Neural cell (in vitro differentiated cells): ENCODE results near the gene TRPM4.

Source experiments
- CTCF ChIP-seq: fragments of 450-650 bp; IDR thresholded peaks from 2 replicates; pipeline ENCODE4 v1.5.1; 2014; ENCODE audit warnings: antibody characterized with exemption, mild to moderate bottlenecking, moderate library complexity; ENCODE audit not compliant: poor library complexity, severe bottlenecking
- EP300 ChIP-seq: fragments of 450-650 bp; conservative IDR thresholded peaks from 2 replicates; pipeline ENCODE4 v1.6.1; 2014; ENCODE audit warnings: antibody characterized with exemption, mild to moderate bottlenecking, moderate library complexity; ENCODE audit not compliant: poor library complexity, severe bottlenecking
- MXI1 ChIP-seq: fragments of 450-650 bp; conservative IDR thresholded peaks from 2 replicates; pipeline ENCODE4 v1.6.1; 2014; ENCODE audit warnings: antibody characterized with exemption, mild to moderate bottlenecking; ENCODE audit not compliant: poor library complexity, severe bottlenecking
- POLR2AphosphoS5 ChIP-seq: IDR thresholded peaks from 2 replicates; pipeline ENCODE4 v1.6.1; 2012

- no peak for TF ChIP-seq CTCF
- TF ChIP-seq EP300: no peak
- no peak for TF ChIP-seq MXI1
- no peak for TF ChIP-seq POLR2AphosphoS5
Measured at GRCh38 chr19:49150944-49151243, 6.7 kb upstream of the TRPM4 start.
